NCI-H2107 treated with DMSO at 0.1 percent for 48 hours (cell line): ENCODE results near the gene PPP1R7.

ENCODE experiments used
- DNase-seq: peaks from one replicate; lab custom pipeline; 2025; ENCODE audit not compliant: unreplicated experiment; lab: John Stamatoyannopoulos, UW

The PPP1R7 gene

DNA sequence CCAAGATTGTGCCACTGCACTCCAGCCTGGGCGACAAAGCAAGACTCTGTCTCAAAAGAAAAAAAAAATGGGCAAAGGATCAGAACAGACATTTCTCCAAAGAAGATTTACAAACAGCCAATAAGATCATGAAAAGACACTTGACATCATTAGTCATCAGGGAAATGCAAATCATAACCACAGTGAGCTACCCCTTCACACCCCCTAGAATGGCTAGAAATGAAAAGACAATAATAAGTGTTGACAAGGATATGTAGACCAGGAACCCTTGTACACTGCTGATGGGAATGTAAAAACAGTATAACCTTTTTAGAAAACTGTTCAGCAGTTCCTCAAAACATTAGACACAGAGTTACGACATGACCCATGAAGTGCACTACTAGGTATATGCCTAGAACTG, 29.8 kb upstream of the PPP1R7 start:
- DNase-seq, result no peak

DNA sequence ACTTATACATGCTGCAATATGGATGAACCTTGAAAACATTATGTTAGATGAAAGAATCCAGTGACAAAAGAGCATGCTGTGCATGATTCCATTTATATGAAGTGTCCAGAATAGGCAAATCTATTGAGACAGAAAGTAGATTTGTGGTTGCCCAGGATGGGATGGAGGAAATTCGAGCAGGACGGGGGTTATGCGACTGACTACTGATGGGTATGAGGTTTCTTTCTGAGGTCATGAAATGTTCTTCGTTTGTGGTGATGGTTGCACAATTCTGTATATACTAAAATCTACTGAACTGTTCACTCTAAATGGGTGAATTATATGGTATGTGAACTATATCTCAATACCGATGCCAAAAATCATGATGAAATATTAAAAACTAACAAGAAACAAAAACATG, 29.3 kb upstream of the PPP1R7 start:
- no peak for DNase-seq

DNA sequence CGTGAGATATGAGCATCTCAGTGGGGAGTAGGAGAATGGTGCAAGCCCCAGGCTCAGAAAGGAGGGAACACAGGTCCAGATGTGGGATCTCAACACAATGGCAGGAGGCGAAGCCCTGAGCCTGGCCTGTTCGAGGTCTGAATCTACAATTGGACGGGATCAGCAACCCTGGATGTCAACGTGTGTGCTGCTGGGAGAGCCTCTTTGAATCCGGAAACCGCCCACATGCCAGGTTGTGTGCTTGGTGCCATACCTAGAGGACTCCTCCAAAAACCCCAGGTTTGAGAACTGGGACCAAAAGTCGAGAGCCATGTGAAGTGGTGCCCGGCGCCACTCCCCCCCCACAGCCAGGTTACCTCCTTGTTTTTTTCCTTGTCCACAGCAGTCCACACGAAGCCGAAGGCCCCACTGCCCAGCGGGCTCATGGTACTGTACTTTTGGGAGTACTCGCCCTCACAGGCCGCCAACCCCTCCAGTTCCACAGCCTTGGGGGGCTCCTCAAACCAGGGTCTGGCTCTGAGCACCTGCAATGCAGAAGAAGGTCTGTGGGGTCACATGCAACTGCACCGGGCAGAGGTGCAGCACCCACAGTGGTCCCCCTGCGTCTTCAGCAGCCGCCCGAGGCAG, 27.8 kb upstream of the PPP1R7 start:
- no peak for DNase-seq

DNA sequence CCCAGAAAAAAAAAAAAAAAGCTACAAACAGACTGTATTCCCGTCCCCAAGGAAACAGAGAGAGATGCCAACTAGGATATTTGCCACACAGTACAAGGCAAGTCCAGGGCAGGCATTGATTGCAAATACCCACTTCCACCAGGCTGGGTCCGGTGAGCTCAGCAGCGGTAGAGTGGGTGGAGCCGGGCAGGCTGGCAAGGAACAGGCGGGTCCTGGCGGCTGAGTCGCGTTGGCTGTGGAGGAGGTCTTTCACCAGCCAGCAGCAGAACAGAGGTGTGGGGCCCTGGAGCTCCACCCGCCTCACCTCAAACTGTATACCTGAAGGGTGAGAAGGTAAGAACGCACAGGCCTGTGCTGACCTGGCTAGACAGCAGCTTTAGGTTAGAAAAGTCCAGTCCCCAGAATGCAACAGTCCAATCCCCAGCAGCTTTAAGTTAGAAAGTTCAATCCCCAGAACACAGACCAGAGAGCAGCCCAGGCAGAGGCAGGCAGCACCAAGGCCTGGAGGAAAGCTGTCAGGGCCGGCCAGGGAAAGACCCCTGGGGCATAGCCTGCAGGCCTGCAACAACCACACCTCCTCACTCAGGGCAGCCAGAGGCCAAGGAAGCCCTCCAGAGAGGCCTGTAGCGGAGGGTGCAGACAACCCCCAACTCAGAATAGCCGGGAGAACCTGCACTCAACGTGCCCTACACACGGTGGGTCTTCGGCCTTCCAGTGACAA, 26.3 kb upstream of the PPP1R7 start:
- no peak for DNase-seq

DNA sequence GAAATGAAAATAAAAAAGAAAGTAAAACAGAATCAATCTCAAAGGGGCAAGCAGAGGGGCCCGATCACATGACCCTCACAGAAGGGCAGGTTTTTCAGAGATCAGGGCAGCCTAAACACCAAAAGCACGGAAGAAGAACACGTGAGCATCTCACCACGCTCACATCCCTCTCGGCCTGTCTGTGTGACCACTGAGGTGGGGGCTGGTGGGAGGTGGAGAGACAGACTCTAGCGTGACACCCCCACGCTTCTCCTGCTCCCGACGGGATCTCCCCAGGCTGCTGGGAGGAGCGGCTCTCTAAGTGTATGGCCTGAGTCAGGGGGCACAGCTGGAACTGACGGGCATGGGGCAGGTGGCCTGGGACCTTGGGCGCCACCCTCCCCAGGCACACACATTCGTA, 24.6 kb upstream of the PPP1R7 start:
- DNase-seq, result no peak

DNA sequence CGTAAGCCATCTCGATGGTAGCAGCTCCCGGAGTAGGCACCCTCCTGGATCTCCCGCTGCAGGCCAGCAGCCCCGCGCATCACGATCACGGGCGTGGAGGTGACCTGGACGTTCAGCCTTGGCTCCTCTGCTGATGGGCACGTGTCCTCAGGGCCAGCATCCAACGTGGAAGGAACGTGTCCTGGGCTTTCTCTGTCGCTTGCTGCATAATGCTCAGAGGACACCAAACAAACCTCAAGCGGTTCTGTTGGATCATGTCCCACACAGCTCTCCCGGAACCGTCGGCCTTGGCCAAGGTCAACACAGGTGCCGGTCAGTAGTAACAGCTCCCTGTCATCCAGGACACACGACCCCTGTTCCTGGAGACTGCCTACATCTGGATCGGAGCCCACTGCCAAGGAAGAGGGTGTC, 24.1 kb upstream of the PPP1R7 start:
- no peak for DNase-seq

DNA sequence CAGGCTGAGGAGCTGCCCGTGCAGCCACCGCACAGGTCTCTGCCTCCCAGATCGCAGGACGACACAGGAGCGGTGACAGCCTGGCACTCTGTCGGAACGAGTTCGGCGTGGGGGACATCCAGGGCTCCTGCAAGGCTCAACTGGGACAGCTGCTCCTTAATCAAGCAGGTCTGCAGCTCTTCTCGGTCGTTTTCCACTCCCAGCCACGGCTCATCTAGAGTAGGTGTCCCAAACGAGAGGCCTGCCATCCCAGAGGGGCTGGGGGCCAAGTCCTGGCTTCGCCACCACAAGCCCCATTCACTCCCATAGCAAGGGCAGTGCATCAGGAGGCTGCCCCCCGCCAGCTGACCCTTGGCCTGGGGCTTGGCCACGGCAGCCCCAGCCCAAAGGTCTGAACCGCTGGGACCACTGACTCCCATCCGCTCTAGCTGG, 23.5 kb upstream of the PPP1R7 start:
- DNase-seq, result no peak

DNA sequence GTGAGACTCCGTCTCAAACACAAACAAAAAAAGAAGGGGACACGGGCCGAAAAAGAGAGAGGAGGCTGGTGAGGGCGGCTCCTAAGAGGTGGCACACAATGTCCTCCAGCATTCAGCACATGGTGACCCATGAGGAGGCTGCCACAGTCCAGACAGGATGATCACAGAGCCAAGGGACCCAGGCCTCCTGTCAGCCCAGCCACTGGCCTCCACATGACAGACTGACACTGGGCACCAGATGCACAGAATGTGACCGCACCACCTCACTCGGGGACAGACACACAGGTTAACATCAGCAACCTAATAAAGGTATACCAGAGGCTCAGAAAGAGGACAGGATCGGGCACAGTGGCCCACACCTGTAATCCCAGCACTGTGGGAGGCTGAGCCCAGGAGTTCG, 22.0 kb upstream of the PPP1R7 start:
- DNase-seq, result no peak

DNA sequence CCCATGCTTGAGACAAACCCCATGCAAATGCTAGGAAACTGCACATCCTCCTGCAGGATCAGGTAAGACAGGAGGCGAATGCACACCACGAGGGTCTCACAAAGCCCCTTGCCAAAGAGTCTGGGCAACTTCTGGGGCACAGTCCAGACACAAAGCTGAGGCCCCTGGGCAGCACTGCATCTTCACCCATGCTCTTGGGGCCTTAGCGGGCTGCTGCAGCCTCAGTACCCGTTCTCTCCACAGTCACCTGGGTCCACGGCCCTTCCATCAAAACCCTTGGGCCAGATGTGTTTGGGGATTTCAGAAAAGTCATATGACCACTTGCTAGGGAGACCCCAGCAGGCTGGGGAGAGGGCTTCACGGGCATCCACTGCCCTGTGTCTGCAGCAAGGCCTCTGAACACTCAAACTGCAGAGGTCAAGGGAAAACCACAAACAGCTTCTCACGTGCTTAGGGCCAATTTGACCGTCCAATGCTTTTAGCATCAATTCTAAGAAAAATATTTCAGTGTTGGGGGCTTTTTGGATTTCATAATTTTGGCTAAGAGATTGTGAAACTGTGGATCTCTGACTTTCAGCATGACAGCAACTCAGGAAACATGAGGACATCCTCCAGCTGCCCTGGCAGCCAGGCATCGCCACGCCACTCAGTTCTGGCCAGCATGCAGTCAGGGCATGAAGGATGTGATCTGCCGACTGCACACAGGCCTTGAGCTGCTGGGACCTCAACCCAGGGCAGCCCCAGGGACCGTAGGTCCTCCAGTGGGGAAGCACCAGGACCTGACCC, 21.0 kb upstream of the PPP1R7 start:
- no peak for DNase-seq

DNA sequence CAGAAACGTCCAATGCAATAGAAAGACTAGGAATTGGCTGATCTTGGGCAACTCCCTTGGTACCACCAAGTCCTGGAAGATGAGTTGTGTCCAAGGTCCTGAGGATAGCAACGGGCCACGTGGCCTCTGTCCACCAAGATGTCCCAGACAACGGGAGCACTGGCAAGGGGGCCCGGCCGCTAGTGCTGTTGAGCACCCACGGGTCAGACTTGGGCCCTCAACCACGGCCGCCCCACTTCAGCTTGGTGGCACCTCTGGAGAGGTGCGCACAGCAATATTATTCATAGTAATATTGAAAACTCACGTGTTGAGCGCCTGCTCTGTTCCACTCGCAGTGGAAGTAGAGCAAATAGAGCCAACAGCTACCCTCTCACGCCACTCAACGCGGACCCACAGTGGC, 20.0 kb upstream of the PPP1R7 start:
- DNase-seq, result no peak

DNA sequence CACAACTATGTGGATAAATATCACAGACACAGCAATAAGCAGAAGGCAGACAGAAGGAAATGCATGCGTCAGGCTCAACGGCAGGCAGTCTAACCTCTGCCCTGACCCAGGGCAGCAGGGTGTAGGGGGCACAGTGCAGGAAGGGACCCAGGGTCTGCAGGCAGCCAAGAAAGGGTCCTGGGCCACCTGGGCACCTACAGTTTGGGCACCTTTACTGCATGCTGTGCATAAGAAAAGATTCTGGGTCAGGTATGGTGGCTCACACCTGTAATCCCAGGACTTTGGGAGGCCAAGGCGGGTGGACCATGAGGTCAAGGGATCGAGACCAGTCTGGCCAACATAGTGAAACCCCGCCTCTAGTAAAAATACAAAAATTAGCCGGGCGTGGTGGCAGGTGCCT, 18.7 kb upstream of the PPP1R7 start:
- no peak for DNase-seq

DNA sequence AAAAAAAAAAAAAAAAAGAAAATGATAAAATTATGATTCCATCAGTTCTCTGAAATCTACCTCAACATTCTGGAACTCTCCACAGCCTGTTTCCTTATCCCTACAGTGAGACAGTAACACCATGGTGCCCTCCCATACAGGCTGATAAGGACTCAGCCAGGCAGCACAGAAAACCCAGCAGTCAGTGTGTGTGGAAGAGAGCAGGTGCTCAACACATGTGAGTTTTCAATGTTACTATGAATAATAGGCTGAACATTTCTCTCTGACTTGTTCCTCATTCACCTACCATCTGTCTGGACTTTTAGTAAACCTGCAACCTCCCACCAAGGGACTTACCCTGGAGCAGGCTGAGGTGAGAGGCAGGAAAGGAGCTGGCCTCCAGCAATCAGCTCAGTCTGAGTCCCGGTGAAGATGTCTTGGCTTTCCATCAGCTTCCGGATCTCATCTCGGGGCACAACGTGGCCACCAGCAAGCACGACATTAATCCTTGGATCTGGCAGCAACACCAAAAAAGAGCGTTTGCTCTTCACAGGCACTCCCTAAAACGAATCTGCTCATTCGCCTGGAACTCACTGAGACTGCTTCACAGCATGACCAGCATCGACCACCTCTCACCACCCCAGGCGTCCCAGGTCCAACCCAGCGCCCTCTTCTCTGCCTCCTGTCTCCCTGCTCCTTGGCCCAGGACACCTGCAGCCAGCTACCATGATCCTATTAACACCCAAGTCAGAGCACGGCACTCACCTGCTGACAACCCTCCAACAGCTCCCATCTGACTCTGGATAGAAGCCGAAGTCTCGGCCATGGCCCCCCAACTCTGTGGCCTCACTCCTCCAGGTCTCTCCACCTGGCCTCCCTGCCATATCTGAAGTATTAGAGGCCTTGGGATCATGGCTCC, 17.5 kb upstream of the PPP1R7 start:
- DNase-seq, result no peak

DNA sequence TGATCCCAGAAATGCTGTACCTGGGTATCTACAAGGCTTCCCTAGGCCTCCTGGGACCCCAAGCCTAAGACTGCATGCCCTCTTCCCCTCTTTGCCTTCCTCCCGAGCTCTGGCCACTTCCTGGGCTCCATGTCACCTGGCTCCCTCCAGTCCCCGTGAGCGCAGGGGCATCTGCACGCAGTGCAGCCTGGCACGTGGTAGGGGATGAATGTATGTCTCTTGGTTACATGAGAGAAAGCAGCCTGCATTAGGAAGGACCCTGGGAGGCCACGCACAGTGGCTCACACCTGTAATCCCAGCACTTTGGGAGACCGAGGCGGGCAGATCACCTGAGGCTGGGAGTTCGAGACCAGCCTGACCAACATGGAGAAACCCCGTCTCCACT, 16.8 kb upstream of the PPP1R7 start:
- DNase-seq, result no peak

DNA sequence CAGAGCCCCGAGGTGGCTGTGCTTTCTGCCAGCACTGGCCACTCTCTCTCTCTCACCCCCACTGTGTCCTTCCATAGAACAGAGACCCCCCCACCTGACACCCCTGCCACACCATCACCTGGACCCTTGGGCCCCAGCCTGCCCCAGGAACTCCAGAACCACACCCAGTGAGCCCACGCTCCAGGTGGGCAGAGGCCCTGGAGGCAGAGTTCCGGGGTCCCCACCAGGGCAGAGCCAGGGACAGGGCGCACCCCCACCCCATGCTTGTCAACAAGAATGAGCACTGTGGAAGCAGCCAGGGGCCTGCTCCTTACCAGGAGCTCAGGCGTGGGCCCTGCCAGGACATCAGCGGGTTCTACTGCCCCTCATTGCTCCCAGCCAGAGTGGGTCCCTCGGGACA, 15.6 kb upstream of the PPP1R7 start:
- DNase-seq, result no peak

DNA sequence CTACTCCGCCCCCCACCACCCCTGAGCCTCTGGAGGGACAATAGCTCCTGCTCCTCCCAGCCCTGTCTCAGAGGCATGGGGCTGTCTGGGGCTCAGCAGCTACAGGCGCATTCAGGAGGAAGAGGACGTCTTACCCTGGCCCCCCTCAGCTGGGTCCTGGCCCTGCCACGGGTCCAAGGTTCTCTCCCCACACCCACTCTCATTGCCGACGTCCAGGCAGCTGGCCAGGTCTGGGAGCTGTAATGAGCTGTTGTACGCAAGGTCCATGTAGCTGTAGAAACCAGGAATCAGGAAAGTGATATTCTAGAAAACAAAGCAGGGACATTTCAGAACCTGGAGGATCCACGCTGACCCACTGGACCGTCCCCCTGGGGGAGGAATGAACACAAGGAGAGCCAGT, 14.5 kb upstream of the PPP1R7 start:
- no peak for DNase-seq

DNA sequence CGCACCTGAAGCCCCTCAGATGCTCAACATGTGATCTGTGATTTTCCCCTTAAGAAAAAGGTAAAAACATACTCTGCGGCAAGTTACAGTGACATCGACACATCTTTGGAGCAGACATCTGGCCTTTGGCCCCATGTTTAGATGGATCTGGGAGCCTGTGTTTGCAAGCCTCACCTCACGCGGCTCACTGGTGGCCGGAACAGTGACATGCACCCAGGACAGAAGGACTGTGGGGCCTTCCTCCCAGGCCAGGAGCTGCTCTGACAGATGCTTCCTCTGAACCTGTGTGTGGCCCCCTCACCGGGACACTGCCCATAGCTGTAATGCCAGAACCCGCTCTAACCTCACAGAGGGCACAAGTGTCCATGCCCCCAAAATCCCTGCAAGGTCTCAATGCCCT, 14.1 kb upstream of the PPP1R7 start:
- DNase-seq, result no peak

DNA sequence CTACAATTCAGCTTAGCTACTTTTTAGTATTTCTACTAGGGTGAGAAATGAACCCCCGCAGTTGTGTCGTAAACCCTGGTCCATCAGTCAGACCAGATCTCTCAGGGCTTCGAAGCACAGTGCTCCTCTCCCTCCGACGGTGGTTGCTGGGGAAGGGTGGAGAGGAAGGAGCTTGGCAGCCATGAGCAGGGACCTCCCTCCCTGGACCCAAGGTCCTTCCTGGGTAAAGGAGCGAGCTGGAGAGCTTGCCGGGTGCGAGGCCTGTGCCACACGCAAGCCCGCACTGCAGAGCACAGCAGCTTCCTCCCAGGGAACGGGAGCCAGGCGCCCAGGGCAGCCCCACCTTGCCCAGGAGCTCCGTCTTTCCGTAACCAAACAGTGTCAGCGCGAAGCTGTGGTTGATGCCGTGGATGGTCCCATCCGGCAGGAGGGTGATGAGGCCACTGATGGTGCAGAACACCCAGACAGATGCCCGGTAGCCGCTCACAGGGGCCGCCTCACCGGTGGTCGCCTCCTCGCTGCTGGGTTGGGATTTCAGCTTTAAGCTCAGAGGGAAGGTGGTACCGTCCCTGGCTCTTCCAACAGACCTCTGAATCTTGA, 13.5 kb upstream of the PPP1R7 start:
- no peak for DNase-seq

DNA sequence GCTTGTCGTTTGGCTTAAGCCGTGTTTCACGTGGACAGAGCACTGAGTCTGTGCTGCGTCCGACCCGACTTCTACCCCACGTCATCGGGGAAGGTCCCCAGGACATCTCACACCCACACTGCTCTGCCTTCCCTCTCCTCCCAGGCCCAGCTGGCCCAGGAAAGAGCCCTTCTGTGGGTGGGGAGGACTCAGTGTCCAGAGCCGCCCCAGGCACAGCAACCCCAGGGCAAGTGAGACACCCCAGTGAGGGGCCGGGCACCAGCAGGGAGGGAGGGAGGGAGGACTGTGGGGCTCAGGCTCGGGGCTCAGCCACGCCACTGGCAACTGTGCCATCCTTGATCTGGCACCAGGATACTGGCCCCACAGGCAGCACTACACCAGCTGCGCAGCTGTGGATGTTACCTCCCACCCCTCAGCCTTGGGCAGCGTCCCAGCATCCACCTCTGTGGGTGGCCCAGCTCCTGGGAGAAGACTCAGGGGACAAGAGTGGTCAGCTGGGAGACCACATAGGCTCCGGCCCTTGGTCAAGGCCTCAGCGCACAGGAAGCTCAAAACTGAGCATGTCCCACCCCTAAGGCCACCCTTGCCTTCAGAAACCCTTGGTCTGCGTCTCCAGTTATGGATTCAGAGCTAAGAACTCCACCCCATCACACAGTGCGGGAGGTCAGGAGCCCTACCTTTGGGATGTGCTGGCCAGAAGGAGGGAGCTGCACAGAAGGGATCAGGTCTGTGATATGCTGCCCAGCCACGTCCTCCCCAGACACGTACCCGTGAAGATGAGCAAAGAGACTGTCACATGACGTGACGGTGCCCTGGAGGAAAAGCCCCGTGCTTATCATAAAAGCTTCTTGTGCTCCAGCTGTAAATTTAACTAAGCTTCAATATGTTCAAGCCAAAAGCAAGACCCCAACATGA, 12.7 kb upstream of the PPP1R7 start:
- DNase-seq, result no peak

DNA sequence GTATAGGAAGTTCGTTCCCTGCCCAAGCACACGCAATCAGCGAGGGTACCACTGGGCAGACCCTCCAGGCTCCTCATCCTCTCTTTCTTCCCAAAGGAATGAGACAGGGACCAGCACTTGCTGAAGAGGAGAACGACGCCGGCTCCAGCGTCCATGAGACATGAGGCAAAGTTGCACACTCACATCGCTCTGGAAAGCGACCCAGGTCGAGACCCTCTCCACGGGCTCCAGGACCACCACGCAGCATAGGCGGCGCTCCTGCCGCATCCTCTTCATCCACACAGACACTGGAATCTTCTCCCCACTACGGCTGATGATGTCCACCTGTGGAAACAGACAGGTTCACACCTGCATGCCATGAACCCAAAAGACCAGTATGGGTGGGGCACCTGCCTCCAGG, 11.8 kb upstream of the PPP1R7 start:
- no peak for DNase-seq
